A673 (cell line): Measurements from ENCODE around the gene ATPAF1. TPM values are rescaled to one million over a fixed set of nuclear protein-coding genes. Genes with fewer than 3 reads are reported as not detected.

Experiments
- BruUV-seq: library from RNA; stranded (reverse); fragments of 400-500 nt; replicated peaks from 2 replicates; lab custom pipeline; 2021; lab: Mats Ljungman, UMichigan
- CTCF ChIA-PET: fragments of 300-600 bp; sonication (Branson Sonifier 250); formaldehyde crosslinking; loops from one replicate; lab custom pipeline; 2022; ENCODE audit warnings: antibody characterized with exemption; lab: Charles Lee
- POLR2A ChIA-PET: fragments of 300-600 bp; sonication (Branson Sonifier 250); formaldehyde crosslinking; loops from one replicate; lab custom pipeline; 2022; ENCODE audit warnings: antibody characterized with exemption; ENCODE audit not compliant: low non-redundant PET; lab: Charles Lee
- DNase-seq: peaks from one replicate; pipeline ENCODE4 v3.0.0-alpha.2; 2015; ENCODE audit warnings: low spot score
- H3K27ac ChIP-seq: fragments of 200-600 bp; sonication (generic); 2 replicates; pipeline ENCODE4 v1.5.1; 2016; ENCODE audit warnings: mixed run types, low read depth, mild to moderate bottlenecking, mixed read lengths, antibody characterized with exemption, low read length; ENCODE audit not compliant: poor library complexity, severe bottlenecking
- H3K27me3 ChIP-seq: fragments of 200-600 bp; sonication (generic); replicated peaks from 2 replicates; pipeline ENCODE4 v1.6.1; 2017; ENCODE audit warnings: mixed run types, low read depth, mild to moderate bottlenecking, mixed read lengths, antibody characterized with exemption, low read length; ENCODE audit not compliant: insufficient read depth, poor library complexity
- H3K36me3 ChIP-seq: fragments of 200-600 bp; sonication (generic); 2 replicates; pipeline ENCODE4 v1.6.1; 2016; ENCODE audit warnings: mixed run types, mild to moderate bottlenecking, mixed read lengths, antibody characterized with exemption, low read length; ENCODE audit not compliant: insufficient read depth, poor library complexity, severe bottlenecking
- H3K4me1 ChIP-seq: fragments of 200-600 bp; sonication (generic); 2 replicates; pipeline ENCODE4 v1.6.1; 2017; ENCODE audit warnings: mixed run types, mild to moderate bottlenecking, mixed read lengths, antibody characterized with exemption, low read length; ENCODE audit not compliant: insufficient read depth, poor library complexity, severe bottlenecking
- H3K4me3 ChIP-seq: fragments of 200-600 bp; sonication (generic); 2 replicates; pipeline ENCODE4 v1.5.1; 2016; ENCODE audit warnings: low read depth, mixed run types, mild to moderate bottlenecking, mixed read lengths, low read length; ENCODE audit not compliant: poor library complexity, severe bottlenecking
- H3K9me3 ChIP-seq: fragments of 200-600 bp; sonication (generic); 2 replicates; pipeline ENCODE4 v1.6.1; 2016; ENCODE audit warnings: mixed run types, low read depth, mild to moderate bottlenecking, mixed read lengths, antibody characterized with exemption, low read length; ENCODE audit not compliant: poor library complexity, severe bottlenecking
- EZH2 ChIP-seq: fragments of 200-600 bp; sonication (generic); IDR thresholded peaks from 2 replicates; pipeline ENCODE4 v1.6.1; 2017; ENCODE audit warnings: borderline replicate concordance, low read depth, mild to moderate bottlenecking, mixed read lengths, antibody characterized with exemption, low read length; ENCODE audit not compliant: poor library complexity, severe bottlenecking
- intact Hi-C: fragments of 100-400 bp; cut with micrococcal nuclease; formaldehyde crosslinking; loops from one replicate; pipeline ENCODE4 v1.10.0; 2022; ENCODE audit not compliant: unreplicated experiment
- total RNA-seq: library from RNA; stranded (reverse); gene quantifications from 2 replicates; pipeline ENCODE4 v1.2.3, GENCODE V29; 2021
- TF ChIP-seq, protein P1 (sequence below): fragments of 300-800, 200-600 bp; sonication (generic); conservative IDR thresholded peaks from 2 replicates; pipeline ENCODE4 v1.5.1; 2017; ENCODE audit warnings: low read depth, mild to moderate bottlenecking, antibody characterized with exemption, low read length, moderate library complexity, mixed read lengths

The ATPAF1 gene
- total RNA-seq, 1 experiment from 2014 or later: 41.7 TPM

DNA sequence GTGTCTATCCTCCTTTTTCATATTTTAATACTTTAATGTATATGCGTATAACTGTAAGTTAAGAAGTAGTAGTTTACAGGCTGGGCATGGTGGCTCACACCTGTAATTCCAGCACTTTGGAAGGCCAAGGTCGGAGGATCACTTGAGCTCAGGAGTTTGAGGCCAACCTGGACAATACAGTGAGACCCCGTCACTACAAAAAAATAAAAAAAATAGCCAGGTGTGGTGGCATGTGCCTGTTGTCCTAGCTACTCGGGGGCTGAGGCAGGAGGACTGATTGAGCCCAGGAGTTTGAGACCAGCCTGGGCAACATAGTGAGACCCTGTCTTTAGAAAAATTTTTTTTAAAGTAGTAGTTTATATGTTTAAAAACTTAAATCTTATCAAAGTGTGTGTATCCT is 22.3 kb downstream of the ATPAF1 start:
- no peaks in the 10 kb centered on the region for H3K4me1 ChIP-seq
- H3K27ac ChIP-seq: no peak overlapping the region
- peaks cover 14% of the 10 kb centered on the region for H3K9me3 ChIP-seq
- TF ChIP-seq EZH2: no peak
- TF ChIP-seq, protein P1, sequence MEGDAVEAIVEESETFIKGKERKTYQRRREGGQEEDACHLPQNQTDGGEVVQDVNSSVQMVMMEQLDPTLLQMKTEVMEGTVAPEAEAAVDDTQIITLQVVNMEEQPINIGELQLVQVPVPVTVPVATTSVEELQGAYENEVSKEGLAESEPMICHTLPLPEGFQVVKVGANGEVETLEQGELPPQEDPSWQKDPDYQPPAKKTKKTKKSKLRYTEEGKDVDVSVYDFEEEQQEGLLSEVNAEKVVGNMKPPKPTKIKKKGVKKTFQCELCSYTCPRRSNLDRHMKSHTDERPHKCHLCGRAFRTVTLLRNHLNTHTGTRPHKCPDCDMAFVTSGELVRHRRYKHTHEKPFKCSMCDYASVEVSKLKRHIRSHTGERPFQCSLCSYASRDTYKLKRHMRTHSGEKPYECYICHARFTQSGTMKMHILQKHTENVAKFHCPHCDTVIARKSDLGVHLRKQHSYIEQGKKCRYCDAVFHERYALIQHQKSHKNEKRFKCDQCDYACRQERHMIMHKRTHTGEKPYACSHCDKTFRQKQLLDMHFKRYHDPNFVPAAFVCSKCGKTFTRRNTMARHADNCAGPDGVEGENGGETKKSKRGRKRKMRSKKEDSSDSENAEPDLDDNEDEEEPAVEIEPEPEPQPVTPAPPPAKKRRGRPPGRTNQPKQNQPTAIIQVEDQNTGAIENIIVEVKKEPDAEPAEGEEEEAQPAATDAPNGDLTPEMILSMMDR: no peak
- ChIA-PET POLR2A (no interaction called here), CTCF (interaction anchor here (0.6 kb wide), 1 partner anchor 244 kb away, joined by 3 read pairs; no protein-coding TSS in a partner anchor)
- no TSS peak for BruUV-seq
- no peak overlapping the region for H3K4me3 ChIP-seq
- intact Hi-C loops: no loop called here
- no peak for DNase-seq
- peaks cover 14% of the 10 kb centered on the region for H3K36me3 ChIP-seq
- H3K27me3 ChIP-seq: no peaks in the 10 kb centered on the region

DNA sequence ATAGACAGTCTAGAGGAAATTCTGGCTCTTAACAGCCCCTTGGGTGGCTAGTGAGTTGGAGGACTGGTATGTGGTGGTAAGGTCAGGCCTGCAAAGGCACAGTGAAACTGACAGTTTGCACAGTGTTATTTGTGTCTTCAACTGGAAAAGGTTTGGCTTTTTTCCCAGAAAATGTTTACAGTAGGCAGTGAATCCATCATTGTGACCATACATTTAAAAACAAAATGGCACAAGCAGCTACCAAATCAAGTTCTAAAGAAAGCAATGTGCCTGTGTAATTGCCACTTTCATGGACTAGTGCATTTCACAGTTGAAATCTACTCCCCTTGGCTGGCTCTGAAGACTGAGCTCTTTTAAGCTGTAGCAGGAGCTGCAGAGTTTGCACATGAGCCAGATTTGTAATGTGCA is 24.8 kb downstream of the ATPAF1 start:
- Histone ChIP-seq H3K4me3 (no peak overlapping the region), H3K9me3 (no peaks in the 10 kb centered on the region), H3K27ac (no peak overlapping the region), H3K4me1 (no peaks in the 10 kb centered on the region), H3K27me3 (no peaks in the 10 kb centered on the region), H3K36me3 (no peaks in the 10 kb centered on the region)
- intact Hi-C loops: no loop called here
- no TSS peak for BruUV-seq
- ChIA-PET CTCF (interaction anchor here (0.6 kb wide), 1 partner anchor 237 kb away, joined by 8 read pairs; no protein-coding TSS in a partner anchor), POLR2A (interaction anchor here (0.6 kb wide), 1 partner anchor 15 kb away, joined by 10 read pairs; no protein-coding TSS in a partner anchor)
- TF ChIP-seq, protein P1: no peak
- no peak for TF ChIP-seq EZH2
- no peak for DNase-seq

- Histone ChIP-seq H3K27ac (no peak overlapping the region), H3K4me3 (no peak overlapping the region), H3K4me1 (no peaks in the 10 kb centered on the region), H3K36me3 (no peaks in the 10 kb centered on the region), H3K9me3 (no peaks in the 10 kb centered on the region), H3K27me3 (no peaks in the 10 kb centered on the region)
- POLR2A ChIA-PET: no interaction called here
- no peak for DNase-seq
- intact Hi-C loops: no loop called here
- TF ChIP-seq, protein P1: no peak
- no peak for TF ChIP-seq EZH2
- no TSS peak for BruUV-seq
- CTCF ChIA-PET: no interaction called here
Measured at GRCh38 chr1:46642115-46642680, 26.0 kb downstream of the ATPAF1 start.
